ENCODE measurements around the gene CEACAM16. TPM values are rescaled to one million over a fixed set of nuclear protein-coding genes. Genes with fewer than 3 reads are reported as not detected.

CEACAM16 gene
- total and polyA plus RNA-seq, 10 of the 15 experiments (the other 5 are each of a cell fraction or from before 2014, with no cell fraction given): not detected

- peak; percentile 99 for TF ChIP-seq RELB (IDR thresholded peaks at IDR 0.05; ENCODE audit: low read depth)
- no peak for TF ChIP-seq EZH2 (IDR thresholded peaks at IDR 0.05; ENCODE audit: borderline replicate concordance, control insufficient read depth, low read depth, low read length)
- peak; percentile 89 for TF ChIP-seq GATAD2B (conservative IDR thresholded peaks at IDR 0.05; ENCODE audit: low read depth)
- TF ChIP-seq BACH1 (IDR thresholded peaks at IDR 0.05; ENCODE audit: borderline replicate concordance): no peak; the same call in 1 of the 2 replicates
- TF ChIP-seq MEF2A (IDR thresholded peaks at IDR 0.05; ENCODE audit: insufficient read depth, low read depth, low read length): no peak
- TF ChIP-seq SUPT20H (IDR thresholded peaks at IDR 0.05; ENCODE audit: borderline replicate concordance, control insufficient read depth, low read depth, low read length): no peak
- no peak for TF ChIP-seq CEBPZ (IDR thresholded peaks at IDR 0.05; ENCODE audit: low read depth, low read length)
- TF ChIP-seq ZNF217 (IDR thresholded peaks at IDR 0.05): no peak
- TF ChIP-seq PBX3 (IDR thresholded peaks at IDR 0.05; ENCODE audit: insufficient replicate concordance, low read depth, low read length): no peak
- no peak for TF ChIP-seq ZBTB11 (CRISPR knock-in tag; IDR thresholded peaks at IDR 0.05)
- no peak for TF ChIP-seq IRF5 (IDR thresholded peaks at IDR 0.05; ENCODE audit: borderline replicate concordance)
- no peak for TF ChIP-seq PKNOX1 (IDR thresholded peaks at IDR 0.05)
- no peak for TF ChIP-seq ZZZ3 (IDR thresholded peaks at IDR 0.05; ENCODE audit: control insufficient read depth, insufficient read length, low read depth)
- TF ChIP-seq ZSCAN29 (IDR thresholded peaks at IDR 0.05): no peak
- TF ChIP-seq HDAC2 (IDR thresholded peaks at IDR 0.05): no peak
Observed at GRCh38 chr19:44722131-44723121, 23.5 kb downstream of the CEACAM16 start (continued).

Data from GM12878 (cell line).